Effector memory CD8-positive, alpha-beta T cell (primary cell): Measurements from ENCODE around the gene CIB2.
A peak's percentile ranks its signal among the peaks of the same experiment; 100 is the strongest.

ENCODE experiments used
- ATAC-seq: fragments of 150-1000 bp; cut with Tn5 transposase; replicated peaks from 2 replicates; pipeline ENCODE4 v1.10.0; 2021; ENCODE audit warnings: mild to moderate bottlenecking, moderate library complexity
- DNase-seq, 3 experiments: peaks; one replicate each; pipeline ENCODE4 v3.0.0; 2021
- H3K27ac Mint-ChIP-seq, 2 donors: one replicate each; pipeline ENCODE4 v1.8.0; 2022; ENCODE audit warnings: mild to moderate bottlenecking in 2 of 2, mixed read lengths in 2 of 2, moderate library complexity in 2 of 2
- H3K27me3 Mint-ChIP-seq, 2 donors: one replicate each; pipeline ENCODE4 v1.8.0; 2022; ENCODE audit warnings: mixed read lengths in 2 of 2
- H3K36me3 Mint-ChIP-seq: one replicate; pipeline ENCODE4 v1.8.0; 2022; ENCODE audit warnings: mild to moderate bottlenecking, moderate library complexity, mixed read lengths; ENCODE audit not compliant: insufficient read depth
- H3K4me1 Mint-ChIP-seq, 2 donors: one replicate each; pipeline ENCODE4 v1.8.0; 2022; ENCODE audit warnings: low read depth in 2 of 2, mixed read lengths in 2 of 2
- H3K4me3 Mint-ChIP-seq, 2 donors: one replicate each; pipeline ENCODE4 v1.8.0; 2022; ENCODE audit warnings: mild to moderate bottlenecking in 2 of 2, mixed read lengths in 2 of 2, moderate library complexity in 2 of 2
- H3K9me3 Mint-ChIP-seq, 2 donors: one replicate each; pipeline ENCODE4 v1.8.0; 2022; ENCODE audit warnings: mixed read lengths in 2 of 2

The CIB2 gene

GRCh38 chr15:78110096-78110495, 21.1 kb downstream of the CIB2 start:
- Mint-ChIP-seq H3K36me3 (peaks cover 4% of the 10 kb centered on the region), H3K4me1 (peaks cover 21 to 23% of the 10 kb centered on the region in 2 donors), H3K27ac (no peak overlapping the region), H3K9me3 (no peaks in the 10 kb centered on the region), H3K27me3 (no peaks in the 10 kb centered on the region), H3K4me3 (no peak overlapping the region)
- no peak for DNase-seq
- no peak for ATAC-seq

DNA sequence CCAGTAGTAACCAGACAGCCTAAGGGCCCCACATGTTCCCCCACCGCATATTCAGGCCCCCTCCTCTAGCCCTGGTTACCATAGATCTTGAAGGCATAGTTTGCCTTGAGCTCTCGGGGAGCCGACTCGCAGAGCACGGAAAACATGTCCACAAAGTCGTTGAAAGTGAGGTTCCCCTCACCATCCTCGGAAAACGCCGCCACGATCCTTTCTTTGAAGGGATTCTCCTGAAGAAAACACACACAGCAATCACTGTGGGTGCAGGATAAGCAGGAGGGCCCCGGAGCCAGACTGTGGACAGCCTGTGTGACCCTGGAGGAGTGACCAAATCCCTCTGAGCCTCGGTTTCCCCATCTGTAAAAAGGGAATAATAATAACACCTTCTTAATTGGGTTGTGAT, 22.1 kb downstream of the CIB2 start:
- no peaks in the 10 kb centered on the region for H3K27me3 Mint-ChIP-seq
- H3K9me3 Mint-ChIP-seq: no peaks in the 10 kb centered on the region
- H3K27ac Mint-ChIP-seq: peak overlapping the region in 1 of 2 donors; percentile 28
- peaks cover 31 to 33% of the 10 kb centered on the region in 2 donors for H3K4me1 Mint-ChIP-seq
- H3K36me3 Mint-ChIP-seq: peaks cover 4% of the 10 kb centered on the region
- ATAC-seq (no peak), DNase-seq (no peak)
- no peak overlapping the region for H3K4me3 Mint-ChIP-seq

DNA sequence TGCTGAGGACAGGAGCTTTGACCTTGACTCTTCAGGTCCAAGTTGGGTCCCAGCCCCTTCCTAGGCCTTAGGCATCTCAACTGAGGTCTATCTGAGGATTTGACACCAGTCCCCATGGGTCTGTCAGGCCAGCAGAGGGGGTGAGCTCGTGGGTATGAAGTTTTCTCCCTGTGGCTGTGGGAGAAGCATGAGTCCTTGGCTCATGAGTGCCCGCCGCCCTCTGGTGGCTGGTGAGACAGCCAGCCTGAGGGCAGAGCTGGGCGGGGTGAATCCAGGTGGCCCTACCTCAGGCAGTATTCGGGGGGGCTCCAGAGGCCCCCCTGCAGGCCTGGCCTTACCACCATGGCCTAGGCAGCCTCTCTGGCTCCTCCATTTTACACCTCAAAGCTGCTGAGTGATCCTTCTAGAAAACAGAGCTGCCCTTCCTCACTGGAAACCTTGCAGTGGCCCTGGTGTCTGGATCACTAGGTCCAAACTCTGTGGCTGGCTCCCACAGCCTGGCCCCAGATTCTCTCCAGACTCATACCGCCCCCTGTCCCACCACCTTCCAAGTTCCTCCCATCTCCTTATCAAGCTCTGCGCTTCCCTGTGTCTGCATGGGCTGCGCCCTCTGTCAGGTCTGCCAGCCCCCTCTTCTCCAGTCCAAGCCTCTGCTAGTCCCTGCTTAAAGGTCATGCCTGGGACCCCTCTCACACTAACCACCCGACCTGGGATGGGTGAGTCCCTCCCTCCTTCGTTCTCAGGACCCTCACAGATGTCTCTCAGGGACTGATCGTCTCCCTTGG, 22.8 kb downstream of the CIB2 start:
- Mint-ChIP-seq H3K4me3 (no peak overlapping the region), H3K4me1 (peaks cover 36 to 37% of the 10 kb centered on the region in 2 donors), H3K9me3 (no peaks in the 10 kb centered on the region), H3K27me3 (no peaks in the 10 kb centered on the region), H3K27ac (peak overlapping the region; percentile 8 to 28), H3K36me3 (peaks cover 4% of the 10 kb centered on the region)
- DNase-seq (peak; percentile 81 to 83 (median 81)), ATAC-seq (peak; percentile 78)

DNA sequence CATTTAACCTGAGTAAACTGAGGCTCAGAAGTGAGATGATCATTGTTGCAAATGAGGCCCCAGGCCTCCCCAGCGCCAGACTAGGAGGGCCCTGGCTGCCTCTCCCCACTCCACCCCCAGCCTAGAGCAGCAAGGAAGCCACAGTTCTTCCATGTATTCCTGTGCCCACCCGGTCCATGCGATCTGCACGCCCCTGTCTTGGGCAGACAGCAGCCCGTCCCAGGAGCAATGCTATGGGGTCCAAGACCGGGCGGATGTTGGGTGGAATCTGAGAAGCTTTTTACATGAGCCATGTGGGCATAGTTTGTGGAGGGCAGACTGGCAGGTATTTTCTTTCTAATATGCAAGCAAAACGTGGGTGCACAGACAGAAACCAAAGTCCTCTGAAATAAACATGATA, 23.8 kb downstream of the CIB2 start:
- Mint-ChIP-seq H3K27ac (peak overlapping the region in 1 of 2 donors; percentile 73), H3K27me3 (no peaks in the 10 kb centered on the region), H3K4me3 (no peak overlapping the region), H3K4me1 (peaks cover 43 to 47% of the 10 kb centered on the region in 2 donors), H3K36me3 (peaks cover 4% of the 10 kb centered on the region), H3K9me3 (no peaks in the 10 kb centered on the region)
- DNase-seq (no peak), ATAC-seq (no peak)

- DNase-seq (no peak), ATAC-seq (no peak)
- peak overlapping the region; percentile 57 to 78 for H3K4me3 Mint-ChIP-seq
- H3K27ac Mint-ChIP-seq: peak overlapping the region; percentile 44 to 84
- H3K9me3 Mint-ChIP-seq: no peaks in the 10 kb centered on the region
- H3K4me1 Mint-ChIP-seq: peaks cover 43 to 50% of the 10 kb centered on the region in 2 donors
- H3K27me3 Mint-ChIP-seq: no peaks in the 10 kb centered on the region
- peaks cover 4% of the 10 kb centered on the region for H3K36me3 Mint-ChIP-seq
Measured at GRCh38 chr15:78105476-78106241, 25.6 kb downstream of the CIB2 start.

- no peak for ATAC-seq
- Mint-ChIP-seq H3K4me3 (peak overlapping the region; percentile 57 to 78), H3K9me3 (no peaks in the 10 kb centered on the region), H3K36me3 (no peaks in the 10 kb centered on the region), H3K27ac (peak overlapping the region; percentile 96 to 98), H3K4me1 (peaks cover 43 to 50% of the 10 kb centered on the region in 2 donors), H3K27me3 (no peaks in the 10 kb centered on the region)
- DNase-seq: no peak
Measured at GRCh38 chr15:78104566-78105475, 26.4 kb downstream of the CIB2 start.

DNA sequence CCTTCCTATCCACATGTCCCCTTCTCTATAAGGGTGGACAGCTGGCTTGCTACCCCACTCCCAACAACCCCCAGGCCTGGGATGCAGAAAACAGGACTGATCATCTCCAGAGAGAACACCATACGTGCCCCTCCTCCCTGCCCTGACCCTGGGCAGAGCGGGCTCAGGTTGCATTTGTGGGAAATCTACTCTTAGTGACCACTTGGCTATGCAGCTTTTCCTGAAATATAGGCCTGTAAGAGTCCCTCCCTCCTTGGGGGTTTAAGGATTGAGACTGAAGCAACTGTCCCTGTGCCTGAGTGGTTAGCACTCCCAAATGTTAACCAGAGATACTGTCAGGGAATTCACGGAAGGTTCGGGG, 27.1 kb downstream of the CIB2 start:
- Mint-ChIP-seq H3K9me3 (no peaks in the 10 kb centered on the region), H3K4me1 (peaks cover 43 to 50% of the 10 kb centered on the region in 2 donors), H3K36me3 (no peaks in the 10 kb centered on the region), H3K27ac (peak overlapping the region; percentile 96 to 98), H3K27me3 (no peaks in the 10 kb centered on the region), H3K4me3 (peak overlapping the region; percentile 57 to 78)
- no peak for DNase-seq
- no peak for ATAC-seq

GRCh38 chr15:78103406-78104118, 27.7 kb downstream of the CIB2 start:
- H3K9me3 Mint-ChIP-seq: no peaks in the 10 kb centered on the region
- H3K36me3 Mint-ChIP-seq: no peaks in the 10 kb centered on the region
- DNase-seq: peak; percentile 56 to 62 (median 56)

DNA sequence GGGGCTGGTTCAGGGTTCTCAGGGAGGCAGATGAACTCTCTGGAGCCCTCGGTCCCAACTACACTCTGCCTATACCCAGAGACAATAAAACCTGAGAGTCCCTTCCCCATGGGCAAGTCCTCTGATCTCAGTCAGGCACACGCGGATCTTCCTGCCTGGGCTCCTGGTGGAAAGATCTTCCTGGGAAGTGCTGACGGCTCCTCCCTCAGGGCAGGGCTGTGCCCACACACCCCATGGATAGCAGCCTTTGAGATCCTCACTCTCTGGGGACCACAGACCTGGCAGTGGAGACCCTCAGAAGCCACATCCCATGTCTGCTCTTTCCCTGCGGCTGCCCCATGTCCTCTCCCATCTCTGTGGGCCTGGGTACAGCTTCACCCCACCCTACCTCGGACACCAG, 28.5 kb downstream of the CIB2 start:
- H3K4me1 Mint-ChIP-seq: peaks cover 39 to 44% of the 10 kb centered on the region in 2 donors

More at GRCh38 chr15:78103406-78104118, 27.7 kb downstream of the CIB2 start:
- peak overlapping the region; percentile 96 to 98 for H3K27ac Mint-ChIP-seq
- H3K27me3 Mint-ChIP-seq: no peaks in the 10 kb centered on the region
- ATAC-seq: peak; percentile 80
- H3K4me3 Mint-ChIP-seq: peak overlapping the region; percentile 57 to 78
- peaks cover 40 to 50% of the 10 kb centered on the region in 2 donors for H3K4me1 Mint-ChIP-seq

GRCh38 chr15:78102211-78102610, 29.0 kb downstream of the CIB2 start:
- peaks cover 39 to 44% of the 10 kb centered on the region in 2 donors for H3K4me1 Mint-ChIP-seq
- DNase-seq (no peak), ATAC-seq (no peak)
- no peak overlapping the region for H3K4me3 Mint-ChIP-seq
- no peaks in the 10 kb centered on the region for H3K36me3 Mint-ChIP-seq
- peak overlapping the region; percentile 96 to 98 for H3K27ac Mint-ChIP-seq
- no peaks in the 10 kb centered on the region for H3K27me3 Mint-ChIP-seq
- H3K9me3 Mint-ChIP-seq: no peaks in the 10 kb centered on the region

More for the DNA sequence above, 28.5 kb downstream of the CIB2 start:
- Mint-ChIP-seq H3K27me3 (no peaks in the 10 kb centered on the region), H3K9me3 (no peaks in the 10 kb centered on the region), H3K36me3 (no peaks in the 10 kb centered on the region), H3K27ac (peak overlapping the region; percentile 96 to 98), H3K4me3 (no peak overlapping the region)
- no peak for DNase-seq
- ATAC-seq: no peak

GRCh38 chr15:78101423-78102105, 29.7 kb downstream of the CIB2 start:
- H3K9me3 Mint-ChIP-seq: no peaks in the 10 kb centered on the region
- peaks cover 37 to 41% of the 10 kb centered on the region in 2 donors for H3K4me1 Mint-ChIP-seq
- H3K4me3 Mint-ChIP-seq: no peak overlapping the region
- no peak for ATAC-seq
- no peaks in the 10 kb centered on the region for H3K27me3 Mint-ChIP-seq
- peak overlapping the region; percentile 77 to 96 for H3K27ac Mint-ChIP-seq
- DNase-seq: no peak
- H3K36me3 Mint-ChIP-seq: no peaks in the 10 kb centered on the region

GRCh38 chr15:78100886-78101285, 30.4 kb downstream of the CIB2 start:
- Mint-ChIP-seq H3K27me3 (no peaks in the 10 kb centered on the region), H3K4me1 (peaks cover 31 to 36% of the 10 kb centered on the region in 2 donors), H3K4me3 (no peak overlapping the region), H3K9me3 (no peaks in the 10 kb centered on the region), H3K36me3 (no peaks in the 10 kb centered on the region), H3K27ac (peak overlapping the region; percentile 77 to 96)
- no peak for ATAC-seq
- no peak for DNase-seq
